Endothelial cell of umbilical vein (primary cell): ENCODE results near the gene AKAP11. TPM values are rescaled to one million over a fixed set of nuclear protein-coding genes. Genes with fewer than 3 reads are reported as not detected.

Experiments used
- BruUV-seq: library from RNA; stranded (reverse); fragments of 400-500 nt; replicated peaks from 2 replicates; lab custom pipeline; 2021; lab: Mats Ljungman, UMichigan
- CTCF ChIA-PET: fragments of 300-600, 350-600 bp; sonication (Branson Sonifier 250); formaldehyde crosslinking; loops from one replicate; lab custom pipeline; 2021; ENCODE audit warnings: antibody characterized with exemption, inconsistent platforms; lab: Charles Lee
- POLR2A ChIA-PET: fragments of 300-600, 350-600 bp; sonication (Branson Sonifier 250); formaldehyde crosslinking; loops from one replicate; lab custom pipeline; 2021; ENCODE audit warnings: antibody characterized with exemption, inconsistent platforms; lab: Charles Lee
- DNase-seq: peaks from one replicate; pipeline ENCODE4 v3.0.0-alpha.2; 2011; ENCODE audit warnings: low read depth, low spot score
- FAIRE-seq: peaks from 2 replicates; lab custom pipeline; 2011; peaks lifted over from hg19 to GRCh38; lab: Jason Lieb, UNC
- H2AFZ ChIP-seq: 2 replicates; pipeline ENCODE4 v1.6.0; 2012; ENCODE audit warnings: low read depth, low read length, control low read depth, inconsistent platforms
- H3K27ac ChIP-seq: 2 replicates; pipeline ENCODE4 v1.5.1; 2011; ENCODE audit warnings: low read depth, mild to moderate bottlenecking, control low read depth, low read length, moderate library complexity; ENCODE audit not compliant: insufficient read depth
- H3K27me3 ChIP-seq, 2 experiments: 2 replicates each; pipeline versions ENCODE4 v1.6.0 to v1.6.1; 2011; ENCODE audit warnings: low read length in 2 of 2, mixed read lengths in 1 of 2; ENCODE audit not compliant: control insufficient read depth in 2 of 2, insufficient read depth in 2 of 2
- H3K36me3 ChIP-seq, 2 experiments: 2 replicates in 1 of 2; 3 replicates in 1 of 2; pipeline ENCODE4 v1.5.1; 2011; ENCODE audit warnings: low read length in 2 of 2, mild to moderate bottlenecking in 1 of 2, moderate library complexity in 1 of 2; ENCODE audit not compliant: control insufficient read depth in 2 of 2, insufficient read depth in 2 of 2; ENCODE audit errors: extremely low read depth in 1 of 2
- H3K4me1 ChIP-seq: 3 replicates; pipeline ENCODE4 v1.5.1; 2011; ENCODE audit warnings: mild to moderate bottlenecking, low read length; ENCODE audit not compliant: control insufficient read depth, insufficient read depth; ENCODE audit errors: extremely low read depth
- H3K4me2 ChIP-seq: 2 replicates; pipeline ENCODE4 v1.6.1; 2011; ENCODE audit warnings: low read length, control low read depth, mixed read lengths; ENCODE audit not compliant: insufficient read depth
- H3K4me3 ChIP-seq, 3 experiments: fragments of 200-600 bp in 1 of 3; sonication (generic), shearing (Covaris generic) in 1 of 3; replicated peaks in 1 of 3; 2 replicates each; pipeline ENCODE4 v1.5.1; 2011 to 2016; ENCODE audit warnings: control low read depth in 3 of 3, low read length in 3 of 3, mild to moderate bottlenecking in 2 of 3, inconsistent platforms in 1 of 3, low read depth in 1 of 3, moderate library complexity in 1 of 3; ENCODE audit not compliant: insufficient read depth in 1 of 3
- H3K79me2 ChIP-seq: 2 replicates; pipeline ENCODE4 v1.6.0; 2012; ENCODE audit warnings: low read length, inconsistent platforms; ENCODE audit not compliant: control insufficient read depth, insufficient read depth
- H3K9ac ChIP-seq: replicated peaks from 2 replicates; pipeline ENCODE3; 2011; ENCODE audit warnings: low read length, control low read depth; ENCODE audit not compliant: insufficient read depth; ENCODE audit errors: extremely low read depth
- H3K9me1 ChIP-seq: replicated peaks from 3 replicates; pipeline ENCODE4 v1.6.0; 2011; ENCODE audit warnings: mild to moderate bottlenecking, low read length; ENCODE audit not compliant: control insufficient read depth, insufficient read depth; ENCODE audit errors: extremely low read depth
- H3K9me3 ChIP-seq: replicated peaks from 2 replicates; pipeline ENCODE4 v1.5.1; 2012; ENCODE audit warnings: low read length, inconsistent platforms; ENCODE audit not compliant: control insufficient read depth, insufficient read depth
- H4K20me1 ChIP-seq: replicated peaks from 2 replicates; pipeline ENCODE3; 2011; ENCODE audit warnings: mild to moderate bottlenecking, low read length; ENCODE audit not compliant: control insufficient read depth, insufficient read depth; ENCODE audit errors: extremely low read depth
- EZH2 ChIP-seq: IDR thresholded peaks from 2 replicates; pipeline ENCODE4 v1.6.1; 2012; ENCODE audit warnings: borderline replicate concordance, low read depth, mild to moderate bottlenecking, moderate library complexity, low read length, inconsistent platforms; ENCODE audit not compliant: severe bottlenecking
- FOS ChIP-seq: IDR thresholded peaks from 2 replicates; pipeline ENCODE4 v1.6.1; 2011; ENCODE audit warnings: mild to moderate bottlenecking, low read length, moderate library complexity, borderline replicate concordance; ENCODE audit not compliant: insufficient read depth
- GATA2 ChIP-seq: IDR thresholded peaks from 2 replicates; pipeline ENCODE4 v1.7.0; 2011; ENCODE audit warnings: low read depth, mild to moderate bottlenecking, moderate library complexity, mixed read lengths, low read length; ENCODE audit not compliant: insufficient read length, insufficient read depth
- JUN ChIP-seq: IDR thresholded peaks from 2 replicates; pipeline ENCODE4 v1.6.1; 2011; ENCODE audit warnings: borderline replicate concordance, low read depth; ENCODE audit not compliant: insufficient read length, insufficient read depth
- MYC ChIP-seq: IDR thresholded peaks from one replicate; pipeline ENCODE4 v1.6.1; 2011; ENCODE audit warnings: mild to moderate bottlenecking, low read depth, low read length
- POLR2A ChIP-seq: IDR thresholded peaks from 2 replicates; pipeline ENCODE4 v1.6.1; 2012; ENCODE audit warnings: low read depth, mild to moderate bottlenecking, control low read depth, low read length
- POLR2AphosphoS5 ChIP-seq: IDR thresholded peaks from 2 replicates; pipeline ENCODE4 v1.6.1; 2012; ENCODE audit warnings: low read depth, mild to moderate bottlenecking, control low read depth, low read length, moderate library complexity; ENCODE audit not compliant: insufficient read depth
- dilution Hi-C: fragments of 300-500 bp; cut with MboI; formaldehyde crosslinking; loops from one replicate; pipeline ENCODE4 v1.15.0; 2019; ENCODE audit warnings: low sequenced_read_pairs; ENCODE audit not compliant: extremely low pct_ligation_motif_present
- intact Hi-C: fragments of 100-400 bp; cut with micrococcal nuclease; formaldehyde crosslinking; loops from one replicate; pipeline ENCODE4 v1.10.0; 2022
- polyA plus RNA-seq, 4 experiments: library from polyadenylated mRNA; depleted of rRNA in 3 of 4; stranded (reverse) in 3 of 4; unstranded in 1 of 4; fragments of >200 nt; gene quantifications; 2 replicates each; pipeline versions ENCODE4 v1.2.1 to v1.2.3, GENCODE V29; 2011 to 2012; ENCODE audit warnings: missing spikeins in 1 of 4
- total RNA-seq: library from RNA; stranded (reverse); gene quantifications from 2 replicates; pipeline ENCODE4 v1.2.3, GENCODE V29; 2021
- TF ChIP-seq, protein P1 (sequence below), 2 donors: IDR thresholded peaks; 1 replicate in 1 of 2; 2 replicates in 1 of 2; pipeline ENCODE4 v1.5.1; 2011; ENCODE audit warnings: low read length in 2 of 2, mild to moderate bottlenecking in 2 of 2, moderate library complexity in 2 of 2, control low read depth in 1 of 2, inconsistent platforms in 1 of 2, low read depth in 1 of 2; ENCODE audit not compliant: insufficient read depth in 1 of 2; ENCODE audit errors: extremely low read depth in 1 of 2
- TF ChIP-seq, protein P2 (sequence below): IDR thresholded peaks from 2 replicates; pipeline ENCODE4 v1.6.1; 2011; ENCODE audit not compliant: insufficient read depth, insufficient read length

The AKAP11 gene
- total and polyA plus RNA-seq, 2 donors (not counting 3 experiments of a cell fraction or from before 2014, with no cell fraction given) = 4.9 to 20.2 TPM

DNA sequence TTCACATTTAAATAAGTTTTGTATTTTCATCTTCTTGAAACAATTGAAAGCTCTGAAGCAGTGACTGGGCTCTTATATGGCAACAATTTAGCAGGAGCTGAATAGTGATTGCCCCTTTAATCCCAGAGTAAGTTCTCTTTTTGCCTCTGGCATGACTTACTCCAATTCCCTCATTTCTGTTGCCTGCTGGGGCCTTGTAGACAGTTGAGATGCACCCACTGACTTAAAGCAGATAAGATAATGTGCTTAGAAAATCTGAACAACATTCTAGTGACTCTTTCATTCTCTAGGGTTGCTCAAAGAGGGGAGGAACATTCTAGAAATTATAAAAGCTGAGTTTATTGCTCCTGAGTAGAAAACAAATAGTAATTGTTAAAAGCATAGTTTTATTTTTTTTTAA is 52.8 kb downstream of the AKAP11 start:
- intact Hi-C loops = no loop called here
- Histone ChIP-seq H4K20me1 (no peaks in the 10 kb centered on the region), H3K36me3 (no peaks in the 10 kb centered on the region), H3K4me2 (no peak overlapping the region), H3K79me2 (no peaks in the 10 kb centered on the region), H3K9ac (no peak overlapping the region), H2AFZ (no peak overlapping the region), H3K27me3 (no peaks in the 10 kb centered on the region), H3K9me3 (no peaks in the 10 kb centered on the region), H3K9me1 (no peaks in the 10 kb centered on the region), H3K27ac (no peak overlapping the region), H3K4me1 (no peaks in the 10 kb centered on the region), H3K4me3 (no peak overlapping the region)
- no peak for DNase-seq
- ChIA-PET POLR2A (no interaction called here), CTCF (interaction anchor here (1.2 kb wide), 1 partner anchor 9 kb away, joined by 3 read pairs; no protein-coding TSS in a partner anchor)
- no peak for FAIRE-seq
- no peak for TF ChIP-seq FOS
- TF ChIP-seq GATA2 = no peak
- TF ChIP-seq, protein P1, sequence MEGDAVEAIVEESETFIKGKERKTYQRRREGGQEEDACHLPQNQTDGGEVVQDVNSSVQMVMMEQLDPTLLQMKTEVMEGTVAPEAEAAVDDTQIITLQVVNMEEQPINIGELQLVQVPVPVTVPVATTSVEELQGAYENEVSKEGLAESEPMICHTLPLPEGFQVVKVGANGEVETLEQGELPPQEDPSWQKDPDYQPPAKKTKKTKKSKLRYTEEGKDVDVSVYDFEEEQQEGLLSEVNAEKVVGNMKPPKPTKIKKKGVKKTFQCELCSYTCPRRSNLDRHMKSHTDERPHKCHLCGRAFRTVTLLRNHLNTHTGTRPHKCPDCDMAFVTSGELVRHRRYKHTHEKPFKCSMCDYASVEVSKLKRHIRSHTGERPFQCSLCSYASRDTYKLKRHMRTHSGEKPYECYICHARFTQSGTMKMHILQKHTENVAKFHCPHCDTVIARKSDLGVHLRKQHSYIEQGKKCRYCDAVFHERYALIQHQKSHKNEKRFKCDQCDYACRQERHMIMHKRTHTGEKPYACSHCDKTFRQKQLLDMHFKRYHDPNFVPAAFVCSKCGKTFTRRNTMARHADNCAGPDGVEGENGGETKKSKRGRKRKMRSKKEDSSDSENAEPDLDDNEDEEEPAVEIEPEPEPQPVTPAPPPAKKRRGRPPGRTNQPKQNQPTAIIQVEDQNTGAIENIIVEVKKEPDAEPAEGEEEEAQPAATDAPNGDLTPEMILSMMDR (IDR thresholded peaks at IDR 0.05; ENCODE audit: extremely low read depth in 1 of 2, insufficient read depth in 1 of 2, low read depth in 1 of 2, low read length in 2 of 2) = no peak
- TF ChIP-seq JUN = no peak
- no peak for TF ChIP-seq POLR2AphosphoS5
- TF ChIP-seq, protein P2, sequence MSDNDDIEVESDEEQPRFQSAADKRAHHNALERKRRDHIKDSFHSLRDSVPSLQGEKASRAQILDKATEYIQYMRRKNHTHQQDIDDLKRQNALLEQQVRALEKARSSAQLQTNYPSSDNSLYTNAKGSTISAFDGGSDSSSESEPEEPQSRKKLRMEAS = no peak
- TF ChIP-seq MYC = no peak
- no peak for TF ChIP-seq POLR2A
- no peak for TF ChIP-seq EZH2
- dilution Hi-C loops = no loop called here
- no TSS peak for BruUV-seq
